ENCODE data around the gene SAMD11. TPM values are rescaled to one million over a fixed set of nuclear protein-coding genes. Genes with fewer than 3 reads are reported as not detected.

The SAMD11 gene
- total and polyA plus RNA-seq, 9 donors = 0.85 to 10.6 (median 2.3) TPM

- TF ChIP-seq EP300 (IDR thresholded peaks at IDR 0.05) (no peak), POLR2A (IDR thresholded peaks at IDR 0.05) (no peak), CTCF (IDR thresholded peaks at IDR 0.05) (no peak)
- H3K4me3 ChIP-seq = no peak overlapping the region
- no peaks in the 10 kb centered on the region for H3K36me3 ChIP-seq
- no peaks in the 10 kb centered on the region for H3K9me3 ChIP-seq
- peaks cover 9% of the 10 kb centered on the region for H3K27me3 ChIP-seq
- no peak overlapping the region for H3K27ac ChIP-seq
- intact Hi-C loops (cut with DNase I) = no loop called here
- WGBS, 3 donors = 5 to 39% (median 9%) methylated on average over 27 to 30 of the region's 30 CpGs
- peak in 1 of 5 donors; percentile 59 for DNase-seq
- H3K4me1 ChIP-seq (ENCODE audit: insufficient read depth) = peaks cover 15% of the 10 kb centered on the region
Measured at GRCh38 chr1:935751-936231, 12.1 kb downstream of the SAMD11 start.

DNA sequence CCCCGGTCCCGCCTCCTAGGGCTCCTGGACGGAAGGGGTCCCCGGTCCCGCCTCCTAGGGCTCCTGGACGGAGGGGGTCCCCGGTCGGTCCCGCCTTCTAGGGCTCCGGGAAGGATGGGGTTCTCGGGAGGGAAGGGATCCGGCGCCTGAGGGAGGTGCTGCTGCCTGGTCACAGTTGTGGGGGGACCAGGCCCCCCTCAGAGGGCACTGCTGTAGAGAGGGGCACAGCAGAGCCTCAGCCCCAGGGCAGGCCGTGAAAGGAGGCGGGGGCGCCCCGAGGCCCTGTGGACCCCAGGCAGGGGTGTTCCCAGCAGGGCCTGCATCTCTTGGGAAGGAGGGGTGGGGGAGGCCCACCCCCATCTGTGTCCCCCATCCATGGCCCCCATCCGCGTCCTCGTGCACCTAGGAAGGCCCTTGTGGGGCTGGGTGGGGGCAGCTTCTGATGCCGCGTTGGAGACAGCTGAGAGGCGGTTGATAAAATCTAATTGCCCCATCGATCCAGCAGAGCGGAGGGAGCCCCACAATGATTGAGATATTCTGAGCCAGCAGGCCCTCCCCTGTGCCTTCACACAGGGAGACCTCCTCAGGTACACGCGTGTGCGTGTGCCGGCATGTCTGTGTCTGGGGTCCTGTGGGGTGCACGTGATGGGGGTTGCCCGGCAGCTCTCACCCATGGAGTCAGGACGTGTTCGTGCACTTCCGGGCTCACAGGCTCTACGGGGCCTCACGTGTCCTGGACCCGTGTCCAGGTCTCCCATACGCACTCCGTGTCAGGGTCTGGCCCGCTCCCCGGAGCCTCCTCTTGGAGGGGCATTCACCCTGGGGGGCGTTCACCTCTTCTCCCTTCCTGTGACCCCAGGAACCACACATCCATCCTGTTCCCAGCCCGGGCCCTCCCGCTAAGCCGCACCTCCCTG lies 12.9 kb downstream of the SAMD11 start:
- peaks cover 17% of the 10 kb centered on the region for H3K4me1 ChIP-seq (ENCODE audit: insufficient read depth)
- H3K36me3 ChIP-seq = no peaks in the 10 kb centered on the region
- TF ChIP-seq CTCF (IDR thresholded peaks at IDR 0.05) (no peak), EP300 (IDR thresholded peaks at IDR 0.05) (no peak), POLR2A (IDR thresholded peaks at IDR 0.05) (no peak)
- 33 to 66% (median 35%) methylated on average over 30 to 45 of the region's 45 CpGs for WGBS, 3 donors
- H3K27ac ChIP-seq = no peak overlapping the region
- no peak for DNase-seq
- H3K27me3 ChIP-seq = peaks cover 11% of the 10 kb centered on the region
- H3K4me3 ChIP-seq = no peak overlapping the region
- H3K9me3 ChIP-seq = no peaks in the 10 kb centered on the region
- intact Hi-C loops (cut with DNase I) = no loop called here

DNA sequence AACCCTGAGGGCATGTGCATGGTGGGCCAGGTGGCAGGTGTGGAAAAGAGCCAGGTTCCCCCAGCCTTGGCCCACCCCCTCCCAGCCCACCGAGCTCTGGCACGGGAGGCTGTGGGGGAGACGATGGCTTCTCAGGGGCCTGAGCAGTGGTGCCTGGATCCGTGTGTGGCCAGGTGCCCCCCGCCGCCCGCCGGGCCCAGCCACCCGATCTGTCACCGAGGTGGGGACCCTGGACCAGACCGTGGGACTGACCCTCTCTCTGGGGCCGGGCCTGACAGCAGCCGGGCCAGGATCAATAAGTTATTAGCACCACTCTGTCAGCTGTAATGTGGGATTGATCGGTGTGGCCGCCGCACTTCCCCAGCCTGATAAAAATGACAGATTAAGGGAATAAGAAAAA lies 13.8 kb downstream of the SAMD11 start:
- Histone ChIP-seq H3K36me3 (no peaks in the 10 kb centered on the region), H3K27ac (no peak overlapping the region), H3K27me3 (peaks cover 15% of the 10 kb centered on the region), H3K4me3 (no peak overlapping the region), H3K4me1 (ENCODE audit: insufficient read depth) (peaks cover 19% of the 10 kb centered on the region), H3K9me3 (no peaks in the 10 kb centered on the region)
- intact Hi-C loops (cut with DNase I) = no loop called here
- no peak for TF ChIP-seq CTCF (IDR thresholded peaks at IDR 0.05)
- TF ChIP-seq POLR2A (IDR thresholded peaks at IDR 0.05) = no peak
- no peak for TF ChIP-seq EP300 (IDR thresholded peaks at IDR 0.05)
- no peak for DNase-seq
- WGBS, 3 donors = 45 to 65% (median 51%) methylated on average over 12 to 16 of the region's 16 CpGs

- no peak for TF ChIP-seq CTCF (IDR thresholded peaks at IDR 0.05)
- no peak for TF ChIP-seq EP300 (IDR thresholded peaks at IDR 0.05)
- no peak for TF ChIP-seq POLR2A (IDR thresholded peaks at IDR 0.05)
- Histone ChIP-seq H3K36me3 (no peaks in the 10 kb centered on the region), H3K27me3 (peaks cover 15% of the 10 kb centered on the region), H3K4me3 (no peak overlapping the region), H3K9me3 (no peaks in the 10 kb centered on the region), H3K27ac (no peak overlapping the region), H3K4me1 (ENCODE audit: insufficient read depth) (peaks cover 24% of the 10 kb centered on the region)
- intact Hi-C loops (cut with DNase I) = no loop called here
- WGBS, 3 donors = 35 to 63% (median 36%) methylated on average over 13 to 15 of the region's 15 CpGs
- DNase-seq = peak in 1 of 5 donors; percentile 53
Measured at GRCh38 chr1:938088-938683, 14.5 kb downstream of the SAMD11 start.
